SK-N-SH (cell line): ENCODE measurements around the gene CNOT11. TPM values are rescaled to one million over a fixed set of nuclear protein-coding genes. Genes with fewer than 3 reads are reported as not detected.

Experiments
- CTCF ChIA-PET: fragments of 300-600, 350-600 bp; formaldehyde crosslinking; extraction: SDS; loops from one replicate; lab custom pipeline; 2021; lab: Yijun Ruan, JAX
- POLR2A ChIA-PET: fragments of 350-600 bp; sonication (Branson Sonifier 250); formaldehyde crosslinking; extraction: SDS; loops from one replicate; lab custom pipeline; 2020; ENCODE audit warnings: antibody characterized with exemption, inconsistent platforms; lab: Yijun Ruan, JAX
- DNase-seq: peaks from one replicate; pipeline ENCODE4 v3.0.0; 2012
- H2AFZ ChIP-seq: fragments of 200-600 bp; sonication (generic); 2 replicates; pipeline ENCODE4 v1.8.1; 2016; ENCODE audit warnings: antibody characterized with exemption, mild to moderate bottlenecking, low read depth
- H3F3A ChIP-seq: fragments of 200-600 bp; sonication (generic); replicated peaks from 2 replicates; pipeline ENCODE3; 2016; ENCODE audit warnings: antibody characterized with exemption, mild to moderate bottlenecking; ENCODE audit not compliant: insufficient read depth
- H3K27ac ChIP-seq, 2 experiments: fragments of 200-500 bp in 1 of 2; fragments of 200-600 bp in 1 of 2; sonication (Bioruptor generic) in 1 of 2; sonication (generic), shearing (Covaris generic) in 1 of 2; 2 replicates each; pipeline versions ENCODE4 v1.5.1 to v1.6.1; 2014 to 2016; ENCODE audit warnings: low read depth in 2 of 2, inconsistent platforms in 1 of 2, low read length in 1 of 2, mild to moderate bottlenecking in 1 of 2, mixed read lengths in 1 of 2
- H3K27me3 ChIP-seq: fragments of 200-600 bp; sonication (generic), shearing (Covaris generic); 2 replicates; pipeline ENCODE4 v1.6.1; 2016; ENCODE audit warnings: mixed run types; ENCODE audit not compliant: insufficient read depth
- H3K36me3 ChIP-seq, 2 experiments: fragments of 200-500 bp in 1 of 2; fragments of 200-600 bp in 1 of 2; sonication (Bioruptor generic) in 1 of 2; sonication (generic) in 1 of 2; replicated peaks in 1 of 2; 2 replicates each; pipeline versions ENCODE3 to v1.5.1; 2014 to 2016; ENCODE audit warnings: low read length in 1 of 2, mild to moderate bottlenecking in 1 of 2; ENCODE audit not compliant: insufficient read depth in 2 of 2, control insufficient read depth in 1 of 2
- H3K4me1 ChIP-seq, 2 experiments: fragments of 200-500 bp in 1 of 2; fragments of 200-600 bp in 1 of 2; sonication (Bioruptor generic) in 1 of 2; sonication (generic), shearing (Covaris generic) in 1 of 2; 2 replicates each; pipeline versions ENCODE4 v1.5.1 to v1.6.1; 2014 to 2016; ENCODE audit warnings: low read depth in 1 of 2, low read length in 1 of 2, mixed run types in 1 of 2; ENCODE audit not compliant: insufficient read depth in 2 of 2, control insufficient read depth in 1 of 2
- H3K4me2 ChIP-seq: fragments of 200-600 bp; sonication (generic), shearing (Covaris generic); 2 replicates; pipeline ENCODE4 v1.6.1; 2017; ENCODE audit warnings: mixed run types
- H3K4me3 ChIP-seq, 2 experiments: fragments of 200-500 bp in 1 of 2; fragments of 200-600 bp in 1 of 2; sonication (Bioruptor generic) in 1 of 2; sonication (generic), shearing (Covaris generic) in 1 of 2; 2 replicates each; pipeline versions ENCODE4 v1.5.1 to v1.8.1; 2014 to 2016; ENCODE audit warnings: low read depth in 2 of 2, inconsistent platforms in 1 of 2, low read length in 1 of 2, mild to moderate bottlenecking in 1 of 2, mixed read lengths in 1 of 2, moderate library complexity in 1 of 2
- H3K79me2 ChIP-seq: fragments of 200-600 bp; sonication (generic); 2 replicates; pipeline ENCODE4 v1.8.1; 2017; ENCODE audit warnings: mild to moderate bottlenecking; ENCODE audit not compliant: insufficient read depth
- H3K9ac ChIP-seq: fragments of 200-600 bp; sonication (generic); 2 replicates; pipeline ENCODE4 v1.6.1; 2017; ENCODE audit warnings: mixed run types
- H3K9me2 ChIP-seq: fragments of 200-600 bp; sonication (generic); 2 replicates; pipeline ENCODE4 v1.6.1; 2017; ENCODE audit warnings: mixed run types
- H3K9me3 ChIP-seq: fragments of 200-600 bp; sonication (generic); 2 replicates; pipeline ENCODE4 v1.6.1; 2017; ENCODE audit warnings: mixed run types, mild to moderate bottlenecking, moderate library complexity
- H4K20me1 ChIP-seq: fragments of 200-600 bp; sonication (generic); 2 replicates; pipeline ENCODE4 v1.6.1; 2017; ENCODE audit warnings: mild to moderate bottlenecking, mixed run types; ENCODE audit not compliant: insufficient read depth
- CTCF ChIP-seq: fragments of 200-600 bp; sonication (generic); IDR thresholded peaks from 2 replicates; pipeline ENCODE4 v1.6.1; 2017; ENCODE audit warnings: antibody characterized with exemption, mild to moderate bottlenecking, moderate library complexity
- ELF1 ChIP-seq: IDR thresholded peaks from 2 replicates; pipeline ENCODE4 v1.4.0; 2012
- FOSL2 ChIP-seq: IDR thresholded peaks from 2 replicates; pipeline ENCODE4 v1.4.0; 2012; ENCODE audit warnings: low read depth, mild to moderate bottlenecking, moderate library complexity, borderline replicate concordance
- FOXJ3 ChIP-seq: sonication (generic); formaldehyde crosslinking; IDR thresholded peaks from 2 replicates; pipeline ENCODE4 v1.5.1; 2020; ENCODE audit warnings: mild to moderate bottlenecking, missing genetic modification reagents
- GABPA ChIP-seq: IDR thresholded peaks from 2 replicates; pipeline ENCODE4 v1.4.0; 2012; ENCODE audit warnings: low read depth, mild to moderate bottlenecking
- GATA2 ChIP-seq: sonication (generic); formaldehyde crosslinking; IDR thresholded peaks from 2 replicates; pipeline ENCODE4 v1.5.0; 2020; ENCODE audit warnings: mild to moderate bottlenecking, missing genetic modification reagents
- IRF3 ChIP-seq: fragments of 150-350 bp; IDR thresholded peaks from 2 replicates; pipeline ENCODE4 v1.6.1; 2016; ENCODE audit warnings: mild to moderate bottlenecking, low read depth, low read length
- JUND ChIP-seq: IDR thresholded peaks from 2 replicates; pipeline ENCODE4 v1.4.0; 2012
- MAX ChIP-seq: IDR thresholded peaks from 2 replicates; pipeline ENCODE4 v1.4.0; 2012; ENCODE audit warnings: low read depth
- MEF2A ChIP-seq: IDR thresholded peaks from 2 replicates; pipeline ENCODE4 v1.4.0; 2012; ENCODE audit warnings: low read depth, borderline replicate concordance
- NRF1 ChIP-seq: IDR thresholded peaks from 2 replicates; pipeline ENCODE4 v1.6.1; 2012; ENCODE audit warnings: low read depth, mild to moderate bottlenecking, low read length
- PBX3 ChIP-seq: IDR thresholded peaks from 2 replicates; pipeline ENCODE4; 2012
- RFX5 ChIP-seq: IDR thresholded peaks from 2 replicates; pipeline ENCODE4 v1.6.1; 2012; ENCODE audit warnings: mild to moderate bottlenecking, improper control_type of control experiment, low read length
- SIN3A ChIP-seq: IDR thresholded peaks from 2 replicates; pipeline ENCODE4 v1.6.1; 2012; ENCODE audit warnings: low read depth, mild to moderate bottlenecking, low read length, moderate library complexity, borderline replicate concordance
- SMC3 ChIP-seq: IDR thresholded peaks from 2 replicates; pipeline ENCODE4 v1.6.1; 2012; ENCODE audit warnings: low read depth, low read length, improper control_type of control experiment
- USF1 ChIP-seq: IDR thresholded peaks from 2 replicates; pipeline ENCODE4 v1.4.0; 2012; ENCODE audit warnings: low read depth, borderline replicate concordance
- USF2 ChIP-seq: fragments of 150-350 bp; IDR thresholded peaks from 2 replicates; pipeline ENCODE4 v1.6.1; 2017; ENCODE audit warnings: antibody characterized with exemption, low read length, low read depth, borderline replicate concordance
- YY1 ChIP-seq: IDR thresholded peaks from 2 replicates; pipeline ENCODE4 v1.4.0; 2012; ENCODE audit warnings: low read depth, mild to moderate bottlenecking
- ZBTB33 ChIP-seq: IDR thresholded peaks from 2 replicates; pipeline ENCODE4 v1.4.0; 2012; ENCODE audit warnings: low read depth, borderline replicate concordance
- WGBS: methylation state at CpG from one replicate; pipeline ENCODE4 v1.1.6; 2017; ENCODE audit warnings: low lambda C conversion rate; 5-methylcytosine and 5-hydroxymethylcytosine counted together
- polyA plus RNA-seq, 3 experiments: library from polyadenylated mRNA; depleted of rRNA; stranded (reverse); fragments of >200 nt; gene quantifications; 2 replicates each; pipeline ENCODE4 v1.2.3, GENCODE V29; 2012

CNOT11 gene
- polyA plus RNA-seq, 1 of the 3 experiments (the other 2 are of a cell fraction) = 38.4 TPM

- Histone ChIP-seq H3K4me1 (no peaks in the 10 kb centered on the region), H3K9ac (no peak overlapping the region), H3K4me3 (no peak overlapping the region), H3K27ac (no peak overlapping the region), H3K9me2 (no peaks in the 10 kb centered on the region), H2AFZ (no peak overlapping the region), H3K36me3 (peaks cover 65 to 71% of the 10 kb centered on the region in 2 experiments), H3K4me2 (no peak overlapping the region), H3K9me3 (no peaks in the 10 kb centered on the region), H3F3A (peaks cover 19% of the 10 kb centered on the region), H3K79me2 (0 out of 2 replicates have a peak, but pooled peaks cover 8% of the 10 kb centered on the region), H3K27me3 (no peaks in the 10 kb centered on the region)
- no peak for DNase-seq
- ChIA-PET POLR2A (no interaction called here), CTCF (no interaction called here)
- TF ChIP-seq MEF2A (no peak), CTCF (no peak), NRF1 (no peak), MAX (no peak), USF2 (no peak), USF1 (no peak), GATA2 (CRISPR knock-in tag) (no peak), GABPA (no peak), SMC3 (no peak), FOSL2 (no peak), ZBTB33 (no peak), SIN3A (no peak), JUND (no peak), FOXJ3 (CRISPR knock-in tag) (no peak), ELF1 (no peak), YY1 (no peak), PBX3 (no peak), RFX5 (no peak), IRF3 (no peak)
- TF ChIP-seq, all 33 proteins: peak for 0
- 100% methylated on average over 5 of the region's 5 CpGs for WGBS
- H4K20me1 ChIP-seq = no peaks in the 10 kb centered on the region
Observed at GRCh38 chr2:101274142-101274541, 21.5 kb downstream of the CNOT11 start.
